ENCODE results near the gene RAD51.

DNA sequence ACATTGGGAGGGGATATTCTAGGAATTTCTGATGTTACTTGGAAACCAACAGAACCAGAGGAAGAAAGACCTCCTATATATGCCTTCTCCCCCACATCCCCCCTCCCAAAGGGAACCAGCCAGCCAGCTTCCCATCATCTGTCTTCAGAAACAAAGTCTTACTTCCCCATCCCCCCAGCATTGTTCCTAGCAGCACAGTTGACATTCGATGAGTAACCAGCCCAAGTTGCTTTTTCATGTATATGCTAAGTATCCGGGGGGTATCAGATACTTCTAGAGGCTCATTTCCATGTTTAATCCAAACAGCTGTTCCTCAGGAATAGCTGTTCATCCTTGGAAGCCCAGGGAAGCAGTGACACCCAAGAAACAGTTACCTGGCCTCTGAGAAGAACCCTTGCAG, 44.1 kb downstream of the RAD51 start:
- TF ChIP-seq, protein P1, sequence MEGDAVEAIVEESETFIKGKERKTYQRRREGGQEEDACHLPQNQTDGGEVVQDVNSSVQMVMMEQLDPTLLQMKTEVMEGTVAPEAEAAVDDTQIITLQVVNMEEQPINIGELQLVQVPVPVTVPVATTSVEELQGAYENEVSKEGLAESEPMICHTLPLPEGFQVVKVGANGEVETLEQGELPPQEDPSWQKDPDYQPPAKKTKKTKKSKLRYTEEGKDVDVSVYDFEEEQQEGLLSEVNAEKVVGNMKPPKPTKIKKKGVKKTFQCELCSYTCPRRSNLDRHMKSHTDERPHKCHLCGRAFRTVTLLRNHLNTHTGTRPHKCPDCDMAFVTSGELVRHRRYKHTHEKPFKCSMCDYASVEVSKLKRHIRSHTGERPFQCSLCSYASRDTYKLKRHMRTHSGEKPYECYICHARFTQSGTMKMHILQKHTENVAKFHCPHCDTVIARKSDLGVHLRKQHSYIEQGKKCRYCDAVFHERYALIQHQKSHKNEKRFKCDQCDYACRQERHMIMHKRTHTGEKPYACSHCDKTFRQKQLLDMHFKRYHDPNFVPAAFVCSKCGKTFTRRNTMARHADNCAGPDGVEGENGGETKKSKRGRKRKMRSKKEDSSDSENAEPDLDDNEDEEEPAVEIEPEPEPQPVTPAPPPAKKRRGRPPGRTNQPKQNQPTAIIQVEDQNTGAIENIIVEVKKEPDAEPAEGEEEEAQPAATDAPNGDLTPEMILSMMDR (IDR thresholded peaks at IDR 0.05) = no peak
- no peak for TF ChIP-seq POLR2A (IDR thresholded peaks at IDR 0.05)
